HG03039 (cell line): ENCODE results near the gene RERE.

Source experiments
- ATAC-seq: cut with Tn5 transposase; IDR thresholded peaks from one replicate; pipeline ENCODE4 v1.9.1; 2021; ENCODE audit warnings: mild to moderate bottlenecking, moderate library complexity; ENCODE audit not compliant: unreplicated experiment

RERE gene

DNA sequence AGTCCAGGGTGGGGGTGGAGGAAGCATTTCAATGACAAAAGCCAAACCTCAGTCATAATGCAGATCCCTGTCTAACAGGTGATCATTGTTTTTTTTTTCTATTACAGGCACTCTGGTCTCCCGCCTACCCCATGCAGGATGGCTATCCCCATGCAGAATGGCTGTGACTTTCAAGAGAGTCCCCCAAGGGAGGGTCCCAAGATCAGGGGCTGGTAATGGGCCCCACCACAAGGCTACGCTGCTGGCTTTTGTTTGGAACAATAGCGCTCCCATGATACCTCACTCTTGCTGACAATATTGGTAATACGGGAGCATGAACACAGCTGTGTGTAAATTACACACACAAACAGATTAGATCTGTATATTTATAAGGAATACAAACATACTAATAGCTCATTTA lies 380.1 kb downstream of the RERE start:
- no peak for ATAC-seq

- no peak for ATAC-seq
Measured at GRCh38 chr1:8435569-8436071, 381.8 kb downstream of the RERE start.

DNA sequence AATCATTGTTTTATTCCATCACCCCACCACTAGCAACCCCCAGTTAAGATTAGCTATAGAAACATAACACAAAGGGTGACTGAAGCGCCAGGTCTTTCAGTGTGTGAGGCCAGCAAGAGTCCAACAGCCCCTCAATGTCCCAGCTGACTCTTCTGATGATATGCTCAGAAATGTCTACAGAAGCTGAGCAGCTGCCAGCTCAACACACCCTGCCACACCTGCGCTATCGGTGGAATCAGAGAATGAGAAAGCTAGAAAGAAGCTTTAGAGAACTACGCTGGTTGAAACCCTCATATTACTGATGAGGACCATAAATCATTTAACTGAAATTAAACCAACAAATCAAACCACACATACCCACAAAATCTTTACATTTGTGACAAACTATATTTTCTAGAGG lies 383.3 kb downstream of the RERE start:
- no peak for ATAC-seq

DNA sequence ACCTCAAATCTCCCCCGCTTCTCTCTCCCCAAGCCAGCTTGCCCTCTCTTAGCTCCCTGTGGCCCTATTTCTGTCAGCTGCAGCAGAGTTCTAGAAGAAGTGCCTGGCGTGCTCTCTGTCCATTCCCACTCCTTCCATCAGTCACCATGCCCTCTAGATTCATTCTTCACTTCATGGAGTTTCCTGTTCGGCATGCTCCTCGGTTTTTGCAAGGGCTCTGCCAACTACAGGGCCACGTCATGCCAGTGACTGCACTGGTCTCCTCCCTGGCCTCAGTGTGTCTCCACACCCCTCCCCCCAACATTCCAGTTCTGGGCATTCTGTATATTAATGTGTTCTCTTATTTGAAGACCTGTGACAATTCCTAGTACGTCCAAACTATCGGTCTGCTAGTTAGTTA lies 385.7 kb downstream of the RERE start:
- no peak for ATAC-seq

GRCh38 chr1:8431019-8431418 lies 386.4 kb downstream of the RERE start:
- no peak for ATAC-seq

GRCh38 chr1:8430476-8430875 lies 387.0 kb downstream of the RERE start:
- ATAC-seq = no peak

DNA sequence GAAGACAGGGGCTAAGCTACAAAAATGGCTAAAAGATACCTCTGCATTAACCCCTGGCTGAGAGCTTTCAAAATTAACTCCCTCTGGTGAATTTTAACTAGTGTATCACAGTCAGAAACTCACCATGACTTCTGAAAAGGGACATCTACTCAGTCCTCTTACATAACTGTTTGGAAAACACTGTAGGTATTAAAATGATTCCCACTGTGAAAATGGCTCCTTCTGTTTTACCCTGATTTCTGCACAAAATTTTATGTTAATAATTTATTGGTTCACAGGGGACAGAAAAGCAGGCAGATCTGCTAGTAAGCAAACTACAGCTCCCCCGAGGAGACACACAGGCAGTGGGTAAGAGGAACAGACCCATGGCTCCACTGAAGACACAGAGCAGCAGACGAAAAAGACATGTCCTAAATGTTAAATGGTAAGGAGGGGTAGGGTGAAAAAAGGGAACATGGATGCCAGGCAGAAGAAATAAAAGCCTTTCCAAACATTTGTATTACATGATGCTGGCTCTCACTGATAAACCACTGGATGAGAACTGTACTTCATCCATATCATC lies 387.8 kb downstream of the RERE start:
- ATAC-seq = no peak

DNA sequence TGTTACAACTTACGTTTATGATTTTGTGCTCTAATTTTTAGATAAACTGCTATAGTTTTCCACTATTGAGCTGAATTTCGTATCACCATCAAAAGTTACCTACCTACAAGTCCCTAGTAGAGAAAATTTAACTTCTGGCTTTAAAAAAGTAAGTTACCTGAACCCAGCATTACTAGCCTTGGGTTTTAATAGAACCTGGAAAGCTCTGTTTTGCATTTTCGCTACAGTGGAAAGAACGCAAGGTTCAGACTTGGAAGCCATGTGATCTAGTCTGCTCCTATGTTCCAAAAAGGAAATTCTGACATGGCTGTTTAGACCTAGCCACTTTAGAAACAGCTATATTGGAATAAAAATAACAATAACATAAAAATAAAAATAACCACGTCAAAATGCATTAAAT lies 389.0 kb downstream of the RERE start:
- ATAC-seq = no peak

- ATAC-seq = no peak
Measured at GRCh38 chr1:8427986-8428385, 389.5 kb downstream of the RERE start.

GRCh38 chr1:8427493-8427892 lies 389.9 kb downstream of the RERE start:
- no peak for ATAC-seq

DNA sequence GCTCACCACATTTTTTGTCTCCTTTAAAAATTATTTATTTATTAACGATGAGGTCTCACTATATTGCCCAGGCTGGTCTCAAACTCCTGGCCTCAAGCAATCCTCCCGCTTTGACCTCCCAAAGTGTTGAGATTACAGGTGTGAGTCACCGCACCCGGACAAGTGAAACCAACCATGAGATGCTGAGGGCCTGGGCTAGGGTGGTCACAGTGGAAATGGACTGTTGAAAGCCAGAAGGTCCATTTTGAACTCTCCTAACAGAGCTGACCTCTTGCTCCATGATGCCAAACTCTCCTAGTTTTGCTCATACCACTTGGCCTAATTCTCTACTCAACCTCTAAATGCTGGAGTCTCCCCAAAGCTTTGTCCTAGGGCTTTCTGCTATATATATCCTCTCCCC lies 390.4 kb downstream of the RERE start:
- ATAC-seq = no peak

- no peak for ATAC-seq
Measured at GRCh38 chr1:8425781-8426161, 391.7 kb downstream of the RERE start.

GRCh38 chr1:8425150-8425780 lies 392.2 kb downstream of the RERE start:
- ATAC-seq = no peak

DNA sequence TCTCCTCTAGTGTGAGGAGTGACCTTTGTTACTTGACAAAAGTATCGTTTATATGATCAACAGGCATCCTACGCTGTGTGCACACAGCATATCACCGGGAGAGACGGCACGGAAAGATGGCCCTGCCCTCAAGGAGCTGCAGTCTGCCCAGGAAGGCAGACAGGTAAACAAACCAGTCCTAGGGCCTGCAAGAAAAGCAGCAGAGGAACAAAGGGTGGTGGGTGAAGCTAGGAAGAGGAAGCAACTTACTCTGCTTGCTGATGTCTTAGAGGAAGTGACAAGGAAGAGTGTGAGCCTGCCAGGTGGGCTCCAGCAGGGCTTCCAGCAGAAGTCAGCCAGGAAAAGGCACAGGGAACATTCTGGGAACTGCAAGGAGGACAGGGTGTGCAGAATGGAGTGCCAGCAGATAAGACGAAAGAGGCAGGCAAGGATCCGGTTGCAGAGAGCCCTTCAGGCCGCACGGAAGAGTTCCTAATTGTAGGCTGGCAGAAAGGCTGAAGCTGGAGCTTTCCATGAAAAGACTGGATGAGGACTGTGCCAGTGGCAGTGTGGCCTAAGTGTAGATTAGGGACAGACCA lies 392.8 kb downstream of the RERE start:
- ATAC-seq = no peak

GRCh38 chr1:8423692-8424538 lies 393.5 kb downstream of the RERE start:
- no peak for ATAC-seq

DNA sequence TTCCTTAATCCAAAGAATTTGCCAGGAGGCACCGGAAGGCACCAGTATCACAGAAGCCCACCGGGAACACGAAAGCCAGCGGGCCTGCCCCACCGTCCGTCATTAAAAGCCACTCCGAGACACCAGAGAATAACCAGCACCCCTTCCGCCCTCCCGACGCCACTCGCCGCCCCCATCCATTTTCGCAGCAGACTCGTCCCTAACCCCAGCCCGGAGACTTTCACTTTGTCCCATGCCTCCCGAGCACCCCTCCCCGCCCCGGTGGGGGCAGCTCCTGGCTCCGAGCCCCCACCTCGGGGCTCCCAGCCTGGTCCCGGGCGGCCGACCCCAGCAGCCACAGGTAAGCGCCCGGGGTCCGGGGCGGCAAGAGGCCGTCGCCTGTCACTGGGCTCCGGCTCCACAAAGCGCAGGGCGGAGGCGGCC lies 394.2 kb downstream of the RERE start:
- ATAC-seq = no peak

DNA sequence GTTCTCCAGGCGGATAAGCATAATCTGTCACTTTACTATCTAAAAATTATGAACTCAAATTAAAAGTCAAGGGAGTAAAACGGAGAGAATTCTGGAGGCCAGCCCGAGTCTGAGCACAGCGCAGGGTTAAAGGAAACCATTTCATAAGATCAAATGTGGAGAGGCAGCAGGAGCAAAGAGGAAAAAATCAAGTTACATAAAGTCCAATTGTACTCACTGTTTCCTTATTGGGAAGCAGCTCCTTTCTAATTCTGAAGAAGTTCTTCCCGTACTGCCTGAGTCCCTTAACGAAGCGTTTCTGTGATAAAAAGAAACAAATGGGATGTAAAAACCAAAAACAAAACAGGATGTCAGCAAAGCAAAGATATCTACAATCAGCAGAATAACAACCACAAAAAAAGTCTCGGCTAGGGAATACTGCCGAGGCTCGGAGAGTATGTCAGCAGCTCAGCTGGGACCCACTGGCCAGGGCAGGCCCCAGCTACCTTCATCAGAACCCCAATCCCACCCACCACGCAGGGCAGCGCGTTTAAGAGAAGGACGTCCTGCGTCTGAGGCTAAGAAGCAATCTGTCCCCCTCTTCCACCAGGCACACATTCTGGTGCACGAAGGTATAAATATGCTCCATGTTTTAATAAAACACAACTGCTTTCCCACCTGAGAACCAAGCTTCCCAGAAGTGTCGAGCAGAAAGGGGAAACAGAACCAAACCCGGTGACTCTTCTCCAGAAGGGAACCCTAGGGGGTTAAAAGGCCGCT lies 394.8 kb downstream of the RERE start:
- ATAC-seq = no peak

- ATAC-seq = no peak
Measured at GRCh38 chr1:8421721-8422120, 395.7 kb downstream of the RERE start.

DNA sequence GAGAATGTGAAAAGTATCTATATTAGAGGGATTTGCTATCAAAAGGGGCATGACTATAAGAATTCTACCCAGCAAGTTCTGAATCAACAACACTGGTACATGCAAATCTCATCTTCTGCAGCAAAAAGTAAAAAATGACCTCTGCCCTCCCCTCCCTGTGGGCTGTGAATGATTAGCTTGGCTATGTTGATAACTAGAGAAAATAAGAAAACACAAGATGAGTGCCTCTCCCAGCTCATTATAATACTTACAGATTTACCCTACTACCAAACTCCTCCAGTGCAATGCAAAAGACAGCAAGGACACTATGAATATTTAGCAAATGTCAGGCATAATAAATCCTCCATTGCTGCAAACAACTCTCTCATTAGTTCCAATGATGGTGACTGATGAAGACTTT lies 397.1 kb downstream of the RERE start:
- no peak for ATAC-seq

DNA sequence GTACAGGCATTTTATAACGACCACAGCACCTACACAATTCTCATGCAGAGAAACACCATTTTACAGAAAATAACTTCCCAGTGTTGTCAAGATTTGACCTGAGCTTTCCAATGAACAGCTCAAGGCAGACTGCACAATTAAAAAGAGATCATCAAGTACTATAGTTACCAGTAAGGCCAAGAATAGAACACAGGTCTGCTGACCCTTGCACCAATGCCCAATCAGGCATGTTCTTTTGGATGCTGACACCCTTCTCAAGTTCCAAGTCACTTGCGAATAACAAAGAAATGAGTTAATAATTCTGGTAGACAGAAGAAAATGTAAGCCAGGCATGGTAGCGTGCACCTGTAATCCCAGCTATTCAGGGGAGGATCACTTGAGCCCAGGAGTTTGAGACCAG lies 397.6 kb downstream of the RERE start:
- ATAC-seq = no peak

DNA sequence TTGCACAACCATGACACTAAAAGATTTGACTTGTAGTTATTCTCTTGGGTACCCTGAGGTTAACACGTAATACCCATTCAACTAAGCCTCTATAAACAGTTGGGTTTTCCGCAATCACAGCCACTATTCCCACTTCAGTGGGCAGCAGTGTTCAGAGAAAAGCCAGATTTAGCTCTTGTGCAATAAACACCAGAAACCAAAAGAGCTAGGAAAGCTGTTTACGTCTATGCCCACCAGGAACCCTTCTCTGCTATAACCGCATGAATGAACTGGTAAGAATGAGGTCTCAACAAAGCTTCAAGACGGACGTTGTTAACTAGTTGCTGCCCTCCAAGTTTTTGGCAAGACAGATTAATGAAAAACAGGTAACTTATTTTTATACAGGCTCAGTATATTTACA lies 398.3 kb downstream of the RERE start:
- ATAC-seq = no peak
